ENCODE data around the gene ZNF236. TPM values are rescaled to one million over a fixed set of nuclear protein-coding genes. Genes with fewer than 3 reads are reported as not detected.

ZNF236 gene
- polyA plus RNA-seq, 2 of the 4 experiments (the other 2 are of a cell fraction): 2.6 to 7.8 TPM

DNA sequence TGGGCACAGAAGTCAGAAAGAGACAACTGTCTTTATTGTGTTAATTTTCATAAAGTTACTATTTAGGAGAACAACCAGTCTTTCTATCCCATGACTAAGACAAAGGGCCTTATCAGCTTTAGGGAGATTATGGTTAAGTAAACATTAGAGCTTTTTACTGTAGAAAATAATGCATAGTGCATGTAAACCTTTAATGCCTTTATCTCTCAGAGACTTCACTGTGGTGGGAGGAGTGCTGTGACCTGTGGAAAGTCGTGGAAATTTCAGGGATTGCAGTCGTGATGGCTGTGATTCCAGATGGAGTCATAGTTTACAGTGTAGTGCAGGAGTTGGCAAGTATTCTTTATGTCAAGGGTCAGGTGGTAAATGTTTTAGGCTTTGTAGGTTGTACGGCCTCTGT lies 15.8 kb downstream of the ZNF236 start:
- ATAC-seq: peak; percentile 72 to 73
- FAIRE-seq: no peak
- Histone ChIP-seq H3K27ac (peak overlapping the region; percentile 72 to 85), H3K9me3 (no peaks in the 10 kb centered on the region), H3K4me3 (peak overlapping the region; percentile 13; the same call in 1 of the 3 replicates), H3K4me2 (peak overlapping the region; percentile 86), H3K4me1 (peaks cover 64% of the 10 kb centered on the region)
- TF ChIP-seq EHF (CRISPR knock-in tag; IDR thresholded peaks at IDR 0.05) (no peak), RCOR1 (IDR thresholded peaks at IDR 0.05; ENCODE audit: low read depth, low read length) (no peak), CHD4 (IDR thresholded peaks at IDR 0.05; ENCODE audit: borderline replicate concordance) (no peak), TFCP2L1 (CRISPR knock-in tag; IDR thresholded peaks at IDR 0.05) (no peak), HOXB13 (CRISPR knock-in tag; IDR thresholded peaks at IDR 0.05; ENCODE audit: low read depth) (no peak), RFX5 (IDR thresholded peaks at IDR 0.05) (no peak), ELK1 (IDR thresholded peaks at IDR 0.05; ENCODE audit: low read depth, low read length) (no peak), ESRRA (IDR thresholded peaks at IDR 0.05; ENCODE audit: borderline replicate concordance, low read length) (no peak), JUNB (IDR thresholded peaks at IDR 0.05) (no peak), CBX2 (IDR thresholded peaks at IDR 0.05; ENCODE audit: borderline replicate concordance, low read depth) (no peak), KDM5A (IDR thresholded peaks at IDR 0.05) (no peak), HDAC2 (IDR thresholded peaks at IDR 0.05) (no peak), EHMT2 (IDR thresholded peaks at IDR 0.05; ENCODE audit: low read depth) (no peak)
- TF ChIP-seq, protein P1, sequence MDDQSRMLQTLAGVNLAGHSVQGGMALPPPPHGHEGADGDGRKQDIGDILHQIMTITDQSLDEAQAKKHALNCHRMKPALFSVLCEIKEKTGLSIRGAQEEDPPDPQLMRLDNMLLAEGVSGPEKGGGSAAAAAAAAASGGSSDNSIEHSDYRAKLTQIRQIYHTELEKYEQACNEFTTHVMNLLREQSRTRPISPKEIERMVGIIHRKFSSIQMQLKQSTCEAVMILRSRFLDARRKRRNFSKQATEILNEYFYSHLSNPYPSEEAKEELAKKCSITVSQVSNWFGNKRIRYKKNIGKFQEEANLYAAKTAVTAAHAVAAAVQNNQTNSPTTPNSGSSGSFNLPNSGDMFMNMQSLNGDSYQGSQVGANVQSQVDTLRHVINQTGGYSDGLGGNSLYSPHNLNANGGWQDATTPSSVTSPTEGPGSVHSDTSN (IDR thresholded peaks at IDR 0.05): no peak
- TF ChIP-seq, protein P2, sequence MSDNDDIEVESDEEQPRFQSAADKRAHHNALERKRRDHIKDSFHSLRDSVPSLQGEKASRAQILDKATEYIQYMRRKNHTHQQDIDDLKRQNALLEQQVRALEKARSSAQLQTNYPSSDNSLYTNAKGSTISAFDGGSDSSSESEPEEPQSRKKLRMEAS (IDR thresholded peaks at IDR 0.05): no peak
- no peak for DNase-seq (ENCODE audit: low read depth in 1 of 2, low spot score in 1 of 2)
- 0% methylated on average over 3 of the region's 3 CpGs for WGBS (ENCODE audit: missing lambda C conversion rate)
- POLR2A ChIA-PET: no interaction called here
- CTCF ChIA-PET: interaction anchor here (4.6 kb wide), 1 partner anchor 35 kb away, joined by 14 read pairs; no protein-coding TSS in a partner anchor

DNA sequence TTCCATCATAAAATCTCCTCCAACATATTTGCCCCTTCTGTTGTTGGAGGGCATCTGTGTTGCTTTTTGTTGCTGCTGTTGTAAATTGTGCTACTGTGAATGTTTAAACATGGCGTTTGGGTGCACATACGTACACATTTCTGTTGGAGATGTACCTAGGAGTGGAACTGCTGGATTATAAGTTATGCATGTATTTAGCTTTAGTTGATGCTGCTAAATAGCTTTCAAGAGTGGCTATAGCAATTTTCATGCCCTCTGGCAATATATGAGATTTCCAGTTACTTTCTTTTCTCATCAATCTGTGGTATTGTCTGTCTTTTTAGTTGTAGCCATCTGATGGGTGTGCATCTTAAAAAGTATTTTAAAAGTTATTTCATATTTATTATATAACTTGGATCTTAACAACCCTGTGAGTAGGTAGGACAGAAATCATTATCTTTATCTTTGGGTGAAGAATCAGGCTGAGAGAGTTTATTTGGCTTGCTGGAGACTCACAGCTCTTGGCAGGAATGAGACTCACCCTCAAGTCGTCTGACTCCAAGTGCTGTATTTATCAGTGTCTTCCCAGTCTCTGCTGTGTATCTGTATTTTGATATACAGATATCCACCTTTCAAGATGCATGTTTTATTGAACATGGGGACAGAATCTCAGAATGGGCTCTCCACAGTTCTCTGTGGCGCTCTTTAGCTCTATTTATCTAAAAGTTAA lies 16.9 kb downstream of the ZNF236 start:
- peak; percentile 46 to 47; a peak in 4 of 6 replicates for ATAC-seq
- Histone ChIP-seq H3K27ac (peak overlapping the region; percentile 72 to 85), H3K4me3 (peak overlapping the region; percentile 13; the same call in 1 of the 3 replicates), H3K9me3 (no peaks in the 10 kb centered on the region), H3K4me1 (peaks cover 71% of the 10 kb centered on the region), H3K4me2 (peak overlapping the region; percentile 86)
- POLR2A ChIA-PET: no interaction called here
- TF ChIP-seq, protein P3, sequence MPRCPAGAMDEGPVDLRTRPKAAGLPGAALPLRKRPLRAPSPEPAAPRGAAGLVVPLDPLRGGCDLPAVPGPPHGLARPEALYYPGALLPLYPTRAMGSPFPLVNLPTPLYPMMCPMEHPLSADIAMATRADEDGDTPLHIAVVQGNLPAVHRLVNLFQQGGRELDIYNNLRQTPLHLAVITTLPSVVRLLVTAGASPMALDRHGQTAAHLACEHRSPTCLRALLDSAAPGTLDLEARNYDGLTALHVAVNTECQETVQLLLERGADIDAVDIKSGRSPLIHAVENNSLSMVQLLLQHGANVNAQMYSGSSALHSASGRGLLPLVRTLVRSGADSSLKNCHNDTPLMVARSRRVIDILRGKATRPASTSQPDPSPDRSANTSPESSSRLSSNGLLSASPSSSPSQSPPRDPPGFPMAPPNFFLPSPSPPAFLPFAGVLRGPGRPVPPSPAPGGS (IDR thresholded peaks at IDR 0.05): no peak
- TF ChIP-seq NPAS2 (CRISPR knock-in tag; IDR thresholded peaks at IDR 0.05; ENCODE audit: borderline replicate concordance) (no peak), RNF2 (IDR thresholded peaks at IDR 0.05; ENCODE audit: borderline replicate concordance, low read depth) (no peak), MYC (IDR thresholded peaks at IDR 0.05; ENCODE audit: borderline replicate concordance, low read length) (no peak), HEYL (CRISPR knock-in tag; IDR thresholded peaks at IDR 0.05) (no peak), ELK1 (IDR thresholded peaks at IDR 0.05; ENCODE audit: low read depth, low read length) (no peak), POLR2AphosphoS2 (conservative IDR thresholded peaks at IDR 0.05; ENCODE audit: low read length) (no peak)
- TF ChIP-seq, protein P1 (IDR thresholded peaks at IDR 0.05): no peak
- DNase-seq (ENCODE audit: low read depth in 1 of 2, low spot score in 1 of 2): no peak
- CTCF ChIA-PET: no interaction called here
- no peak for FAIRE-seq
- WGBS (ENCODE audit: missing lambda C conversion rate): 37% methylated on average over 4 of the region's 4 CpGs

Data from A549 (cell line).